Measurements from ENCODE around the gene TMPRSS11D.

TMPRSS11D gene

DNA sequence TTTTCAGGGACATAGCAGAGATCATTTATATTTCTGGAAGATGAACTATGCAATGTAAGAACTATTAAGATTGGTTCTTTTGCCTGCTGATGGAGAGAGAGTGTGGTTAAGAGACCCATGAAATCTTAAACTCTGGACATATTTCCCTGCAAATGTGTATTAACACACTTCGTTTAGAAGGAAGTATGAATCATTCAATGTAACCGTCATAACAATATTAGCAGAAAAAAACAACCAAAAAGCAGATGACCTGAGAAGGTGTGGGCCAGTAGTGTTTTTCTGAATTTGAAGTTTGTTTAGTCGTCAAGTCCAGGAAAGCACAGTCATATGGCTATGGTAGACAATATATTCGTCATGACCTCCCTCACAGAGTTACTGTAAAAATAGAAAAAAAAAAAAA lies 2.5 kb upstream of the TMPRSS11D start:
- no peak for DNase-seq (ENCODE audit: low read depth in 2 of 2)

DNA sequence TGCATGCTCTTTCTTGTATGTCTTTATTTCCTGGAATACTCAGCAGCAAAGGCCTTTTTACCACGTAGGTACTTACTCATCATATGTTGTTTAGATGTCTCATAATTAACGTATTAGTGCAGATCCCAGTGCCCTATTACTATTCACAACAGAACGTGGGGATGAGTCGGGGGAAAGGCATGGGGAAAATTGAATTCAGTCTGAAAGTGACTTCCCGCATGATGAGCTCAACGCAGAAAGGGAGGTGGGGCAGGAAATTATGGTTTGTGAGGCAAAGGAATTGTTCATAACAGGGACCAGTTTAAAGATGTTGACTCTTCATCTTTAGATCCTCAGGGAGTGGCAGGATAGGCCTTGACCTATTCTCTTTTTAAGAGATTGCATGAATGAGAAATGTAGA lies 2.0 kb upstream of the TMPRSS11D start:
- DNase-seq (ENCODE audit: low read depth in 2 of 2) = no peak

GRCh38 chr4:67884701-67885100 lies 899 bp upstream of the TMPRSS11D start:
- DNase-seq (ENCODE audit: low read depth in 2 of 2) = no peak

- DNase-seq (ENCODE audit: low read depth in 2 of 2) = no peak
Observed at GRCh38 chr4:67883458-67883857, 344 bp downstream of the TMPRSS11D start.

GRCh38 chr4:67880866-67881610 lies 2.8 kb downstream of the TMPRSS11D start:
- DNase-seq (ENCODE audit: low read depth in 2 of 2) = no peak

DNA sequence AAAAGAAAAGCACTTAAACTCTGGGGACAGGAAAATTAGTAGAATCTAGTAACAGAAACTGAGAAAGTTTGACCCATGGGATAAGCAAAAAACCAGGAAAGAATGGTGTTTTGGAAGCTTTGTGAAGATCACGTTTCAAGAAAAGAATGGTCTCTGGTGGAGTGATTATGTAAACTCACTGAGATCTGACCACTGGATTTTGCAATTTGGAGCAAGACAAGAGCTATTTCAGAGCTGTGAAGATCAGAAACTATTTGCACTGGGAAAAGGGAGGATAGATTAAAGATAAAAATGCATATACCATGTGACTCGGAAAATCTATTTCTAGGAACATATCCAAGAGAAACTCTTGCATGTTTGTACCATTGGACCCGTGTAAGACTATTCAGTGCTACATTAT lies 4.3 kb downstream of the TMPRSS11D start:
- DNase-seq (ENCODE audit: low read depth in 2 of 2) = no peak

GRCh38 chr4:67877086-67877485 lies 6.7 kb downstream of the TMPRSS11D start:
- no peak for DNase-seq (ENCODE audit: low read depth in 2 of 2)

DNA sequence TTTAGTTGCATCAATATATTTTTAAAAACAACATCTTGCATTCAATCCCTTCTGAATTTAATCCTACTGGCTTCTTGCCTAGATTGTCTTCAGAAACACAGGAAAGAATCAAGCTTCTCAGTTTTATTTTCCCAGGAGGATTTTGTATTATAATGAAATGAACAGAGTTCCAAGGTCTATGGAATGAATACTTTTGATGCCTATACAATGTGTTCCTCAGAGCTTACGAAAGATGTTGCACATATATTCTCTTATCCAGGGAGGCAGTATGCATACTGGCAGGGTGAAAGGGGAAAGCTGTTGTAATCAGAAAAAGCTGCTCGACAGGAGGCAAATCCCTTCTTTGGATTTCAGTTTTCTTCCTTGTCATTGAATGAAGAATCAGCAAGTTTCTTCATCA lies 8.8 kb downstream of the TMPRSS11D start:
- DNase-seq (ENCODE audit: low read depth in 2 of 2) = no peak

- no peak for DNase-seq (ENCODE audit: low read depth in 2 of 2)
Observed at GRCh38 chr4:67873116-67873515, 10.7 kb downstream of the TMPRSS11D start.

DNA sequence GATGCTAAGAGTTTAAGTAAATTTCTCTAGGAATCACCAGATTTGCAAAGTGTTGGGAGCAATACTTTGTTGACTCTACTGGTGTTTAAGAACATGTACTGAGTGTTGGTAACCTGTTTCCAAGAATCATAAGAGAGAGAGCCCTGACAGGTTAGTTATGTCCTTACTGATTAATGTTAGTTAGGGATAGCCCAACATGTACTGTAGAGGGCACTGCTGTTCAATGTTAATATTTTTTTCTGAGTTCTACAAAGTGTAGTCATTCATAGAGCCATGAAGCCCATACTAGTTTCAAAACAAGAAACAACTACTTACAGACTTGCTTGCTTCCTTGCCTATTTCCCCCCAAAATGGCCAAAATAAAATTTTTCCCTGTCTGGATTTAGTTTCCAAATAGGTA lies 11.9 kb downstream of the TMPRSS11D start:
- DNase-seq (ENCODE audit: low read depth in 2 of 2) = no peak

DNA sequence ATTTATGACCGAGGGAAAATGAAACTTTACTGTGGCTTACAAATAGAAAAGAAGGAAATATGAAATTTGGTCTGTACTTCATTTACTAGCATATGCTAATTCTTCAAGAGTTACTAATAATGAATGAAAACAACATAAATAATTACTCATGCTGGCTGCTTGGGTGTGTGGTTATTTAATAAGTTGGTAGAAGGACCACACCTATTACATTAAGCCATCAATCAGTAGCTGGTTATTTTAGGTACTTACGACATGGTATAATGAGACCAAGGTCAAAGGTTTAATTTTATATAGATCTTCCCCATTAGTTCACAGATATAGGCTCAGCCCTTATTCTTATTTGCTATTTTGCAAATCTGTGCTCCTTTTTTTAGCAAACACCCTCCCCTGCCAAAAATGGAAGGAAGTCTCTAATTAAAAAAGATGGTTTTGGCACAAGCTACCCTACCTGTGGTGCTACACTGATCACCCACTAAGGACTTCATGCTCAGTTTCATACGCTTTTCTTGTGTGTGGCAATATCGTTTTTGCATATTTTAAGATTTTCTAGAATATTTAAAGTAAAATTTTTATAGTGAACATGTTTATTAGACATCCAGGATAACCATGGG lies 14.1 kb downstream of the TMPRSS11D start:
- DNase-seq (ENCODE audit: low read depth in 2 of 2) = no peak

GRCh38 chr4:67861513-67861912 lies 22.3 kb downstream of the TMPRSS11D start:
- DNase-seq (ENCODE audit: low read depth in 2 of 2) = no peak

DNA sequence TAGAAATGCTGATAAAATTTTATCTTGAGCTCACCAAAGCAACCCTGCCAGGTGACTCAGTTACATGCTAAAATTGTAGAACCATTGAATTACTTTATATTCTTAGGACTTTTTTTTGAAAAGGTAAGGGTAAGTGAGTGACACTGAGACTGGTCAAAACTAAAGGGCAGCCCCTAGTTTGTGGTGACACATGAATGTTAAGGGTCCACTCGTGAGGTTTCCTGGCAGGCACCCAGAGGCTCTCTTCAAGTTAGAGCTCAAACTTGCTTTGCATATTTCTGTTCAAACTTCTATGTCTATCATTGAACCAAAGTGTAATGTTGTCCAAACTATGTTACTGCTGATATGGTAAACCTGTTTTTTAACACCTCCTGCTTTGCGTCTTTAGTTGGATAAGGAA lies 30.5 kb downstream of the TMPRSS11D start:
- DNase-seq (ENCODE audit: low read depth in 2 of 2) = no peak

- no peak for DNase-seq (ENCODE audit: low read depth in 2 of 2)
Observed at GRCh38 chr4:67820903-67821302, 62.9 kb downstream of the TMPRSS11D start.

- no peak for DNase-seq (ENCODE audit: low read depth in 2 of 2)
Observed at GRCh38 chr4:67810011-67810410, 73.8 kb downstream of the TMPRSS11D start.

- no peak for DNase-seq (ENCODE audit: low read depth in 2 of 2)
Observed at GRCh38 chr4:67809502-67809901, 74.3 kb downstream of the TMPRSS11D start.

DNA sequence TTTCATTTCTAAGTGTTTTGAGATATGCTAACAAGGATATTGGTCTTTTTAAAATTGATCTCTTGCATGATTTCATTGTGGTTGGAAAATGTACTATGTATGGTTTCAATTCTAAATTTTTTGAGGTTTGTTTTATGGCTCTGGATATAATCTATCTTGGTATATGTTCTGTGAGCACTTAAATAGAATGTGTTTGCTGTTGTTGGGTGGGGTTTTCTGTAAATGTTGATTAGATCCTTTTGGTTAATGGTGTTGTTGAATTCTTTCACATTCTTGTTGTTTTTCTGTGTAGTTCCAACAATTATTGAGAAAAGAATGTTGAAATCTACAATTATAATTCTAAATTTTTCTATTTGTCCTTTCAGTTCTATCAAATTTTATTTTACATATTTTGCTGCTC lies 87.0 kb downstream of the TMPRSS11D start:
- DNase-seq (ENCODE audit: low read depth in 2 of 2) = no peak

GRCh38 chr4:67790721-67791120 lies 93.1 kb downstream of the TMPRSS11D start:
- DNase-seq (ENCODE audit: low read depth in 2 of 2) = no peak

DNA sequence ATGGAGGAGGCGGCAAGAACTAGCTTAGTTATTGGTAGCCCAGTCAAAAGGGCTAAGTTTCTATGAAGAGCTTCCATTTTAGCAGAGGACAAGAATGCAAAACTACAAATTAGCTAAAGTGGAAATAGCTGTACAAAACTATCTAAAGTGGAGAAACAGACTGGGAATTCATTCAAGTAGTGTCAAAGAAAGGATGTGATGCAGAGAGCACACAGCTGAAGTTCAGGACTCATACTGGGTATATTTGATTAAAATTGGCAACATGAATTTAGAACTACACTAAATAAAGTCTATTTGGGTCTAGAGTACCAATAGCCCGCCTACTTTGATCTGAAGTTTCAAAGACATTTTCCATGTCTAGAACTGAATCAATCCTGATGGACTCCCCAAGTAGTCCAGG lies 96.5 kb downstream of the TMPRSS11D start:
- no peak for DNase-seq (ENCODE audit: low read depth in 2 of 2)

- DNase-seq (ENCODE audit: low read depth in 2 of 2) = no peak
Observed at GRCh38 chr4:67785528-67785927, 98.3 kb downstream of the TMPRSS11D start.

DNA sequence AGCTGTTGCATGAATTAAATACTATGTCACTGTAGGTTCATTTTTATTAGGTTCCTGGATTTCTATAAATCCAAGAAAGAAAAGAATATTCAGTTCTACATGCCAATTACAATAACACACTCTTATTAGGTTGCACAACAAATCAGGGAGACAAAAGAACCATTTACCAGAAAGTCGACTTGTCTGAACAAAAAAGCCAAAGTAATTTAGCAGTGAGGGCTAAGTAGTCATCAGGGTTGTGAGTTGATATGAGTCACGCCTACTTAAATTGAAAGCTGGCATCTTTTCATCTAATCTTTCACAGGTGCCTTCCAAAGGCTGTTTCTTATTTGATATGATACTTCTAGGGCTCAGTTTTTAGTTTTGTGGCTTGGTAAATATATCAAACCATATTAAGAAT lies 104.2 kb downstream of the TMPRSS11D start:
- DNase-seq (ENCODE audit: low read depth in 2 of 2) = no peak

- DNase-seq (ENCODE audit: low read depth in 2 of 2) = no peak
Observed at GRCh38 chr4:67776746-67777145, 107.1 kb downstream of the TMPRSS11D start.
